Measurements from ENCODE around the gene UST. TPM values are rescaled to one million over a fixed set of nuclear protein-coding genes. Genes with fewer than 3 reads are reported as not detected.
A peak's percentile ranks its signal among the peaks of the same experiment; 100 is the strongest.

The UST gene
- total and polyA plus RNA-seq, 7 donors, result 0.79 to 2.6 (median 2.0) TPM

DNA sequence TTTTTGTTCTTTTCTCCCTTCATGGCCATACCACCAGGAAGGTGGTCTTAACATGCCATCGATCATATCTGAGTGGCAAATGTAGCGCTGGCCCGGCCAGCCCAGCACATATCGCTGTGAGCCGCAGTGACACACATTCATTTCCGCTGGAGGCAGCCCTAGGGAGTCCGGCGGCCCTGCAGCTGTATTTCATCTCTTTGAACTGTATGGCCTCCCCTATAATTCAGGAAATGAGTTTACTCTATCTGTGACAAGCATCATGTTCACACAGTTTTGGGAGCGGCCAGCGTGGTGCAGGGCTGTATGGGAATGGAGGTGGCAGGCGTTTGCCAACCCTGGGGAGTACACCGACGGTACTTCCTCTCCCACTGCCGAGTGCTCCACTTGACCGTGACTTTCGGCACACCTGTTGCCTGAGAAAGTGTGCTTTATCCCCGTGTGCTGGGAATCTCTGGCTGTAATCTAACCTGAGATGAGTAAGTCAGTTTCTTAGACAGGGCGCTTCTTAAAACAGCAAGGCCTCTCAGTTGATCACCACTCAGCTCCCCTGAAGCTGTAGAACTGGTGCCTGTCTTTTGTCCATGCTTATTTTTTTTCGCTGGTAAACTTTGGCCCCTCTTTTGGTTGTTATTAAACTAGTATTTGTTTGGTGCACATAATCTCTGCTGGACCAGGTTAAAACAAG lies 313.6 kb downstream of the UST start:
- Histone ChIP-seq H3K4me3 (no peak overlapping the region), H3K36me3 (ENCODE audit: insufficient read depth in 1 of 2, low read depth in 1 of 2) (no peaks in the 10 kb centered on the region), H3K27ac (no peak overlapping the region), H3K4me1 (no peaks in the 10 kb centered on the region), H3K9me3 (no peaks in the 10 kb centered on the region), H3K27me3 (ENCODE audit: insufficient read depth in 3 of 3, low read length in 2 of 3) (peaks cover 0 to 2% (median 0%) of the 10 kb centered on the region in 3 donors)
- TF ChIP-seq, protein P1, sequence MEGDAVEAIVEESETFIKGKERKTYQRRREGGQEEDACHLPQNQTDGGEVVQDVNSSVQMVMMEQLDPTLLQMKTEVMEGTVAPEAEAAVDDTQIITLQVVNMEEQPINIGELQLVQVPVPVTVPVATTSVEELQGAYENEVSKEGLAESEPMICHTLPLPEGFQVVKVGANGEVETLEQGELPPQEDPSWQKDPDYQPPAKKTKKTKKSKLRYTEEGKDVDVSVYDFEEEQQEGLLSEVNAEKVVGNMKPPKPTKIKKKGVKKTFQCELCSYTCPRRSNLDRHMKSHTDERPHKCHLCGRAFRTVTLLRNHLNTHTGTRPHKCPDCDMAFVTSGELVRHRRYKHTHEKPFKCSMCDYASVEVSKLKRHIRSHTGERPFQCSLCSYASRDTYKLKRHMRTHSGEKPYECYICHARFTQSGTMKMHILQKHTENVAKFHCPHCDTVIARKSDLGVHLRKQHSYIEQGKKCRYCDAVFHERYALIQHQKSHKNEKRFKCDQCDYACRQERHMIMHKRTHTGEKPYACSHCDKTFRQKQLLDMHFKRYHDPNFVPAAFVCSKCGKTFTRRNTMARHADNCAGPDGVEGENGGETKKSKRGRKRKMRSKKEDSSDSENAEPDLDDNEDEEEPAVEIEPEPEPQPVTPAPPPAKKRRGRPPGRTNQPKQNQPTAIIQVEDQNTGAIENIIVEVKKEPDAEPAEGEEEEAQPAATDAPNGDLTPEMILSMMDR (IDR thresholded peaks at IDR 0.05), result no peak
- ATAC-seq (peak in 1 of 4 donors; percentile 48), DNase-seq (no peak)
- intact Hi-C loops (cut with DNase I), result no loop called here
- 58 to 60% (median 59%) methylated on average over 19 of the region's 19 CpGs for WGBS, 3 donors

DNA sequence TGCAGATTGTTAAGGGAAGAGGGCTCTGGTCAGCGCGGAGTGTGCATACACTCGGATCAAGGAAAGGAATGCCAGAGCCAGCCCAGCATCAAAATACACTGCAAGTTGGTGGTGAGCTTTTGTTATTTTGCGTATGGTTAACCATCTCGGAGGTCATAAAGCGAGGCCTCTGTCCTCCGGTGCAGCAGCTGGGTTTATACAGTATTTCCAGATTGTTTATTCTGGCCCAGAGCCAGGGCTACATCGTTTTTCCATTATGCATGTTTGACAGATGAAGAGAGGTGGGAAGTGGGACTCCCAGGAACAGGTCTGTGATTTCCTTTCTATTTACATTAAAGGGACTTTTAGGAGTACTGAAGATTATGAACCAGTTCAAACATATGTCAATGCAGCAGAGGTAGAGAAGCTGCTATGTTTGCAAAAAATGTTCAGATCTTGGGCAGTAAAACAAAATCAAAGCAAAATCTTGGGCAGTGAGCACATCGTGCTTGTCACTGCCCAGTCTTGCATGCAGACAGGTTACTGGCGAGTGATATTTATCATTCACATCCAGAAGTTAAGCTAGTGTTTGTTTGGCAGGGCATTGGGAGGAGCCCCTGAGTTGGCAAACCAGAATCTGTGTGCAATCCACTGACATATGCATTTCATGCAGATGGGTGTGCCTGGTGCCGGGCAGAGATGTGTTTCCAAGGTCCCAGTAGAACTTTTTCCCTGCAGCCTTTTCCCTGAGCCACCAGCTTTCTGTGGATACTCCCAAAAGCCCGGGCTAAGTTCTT lies 314.3 kb downstream of the UST start:
- intact Hi-C loops (cut with DNase I), result no loop called here
- Histone ChIP-seq H3K4me1 (no peaks in the 10 kb centered on the region), H3K36me3 (ENCODE audit: insufficient read depth in 1 of 2, low read depth in 1 of 2) (no peaks in the 10 kb centered on the region), H3K4me3 (no peak overlapping the region), H3K27me3 (ENCODE audit: insufficient read depth in 3 of 3, low read length in 2 of 3) (peaks cover 0 to 2% (median 0%) of the 10 kb centered on the region in 3 donors), H3K9me3 (no peaks in the 10 kb centered on the region), H3K27ac (no peak overlapping the region)
- TF ChIP-seq, protein P1 (IDR thresholded peaks at IDR 0.05), result no peak
- WGBS, 3 donors, result 51 to 62% (median 57%) methylated on average over 12 of the region's 12 CpGs
- DNase-seq, result no peak
- ATAC-seq, result no peak

DNA sequence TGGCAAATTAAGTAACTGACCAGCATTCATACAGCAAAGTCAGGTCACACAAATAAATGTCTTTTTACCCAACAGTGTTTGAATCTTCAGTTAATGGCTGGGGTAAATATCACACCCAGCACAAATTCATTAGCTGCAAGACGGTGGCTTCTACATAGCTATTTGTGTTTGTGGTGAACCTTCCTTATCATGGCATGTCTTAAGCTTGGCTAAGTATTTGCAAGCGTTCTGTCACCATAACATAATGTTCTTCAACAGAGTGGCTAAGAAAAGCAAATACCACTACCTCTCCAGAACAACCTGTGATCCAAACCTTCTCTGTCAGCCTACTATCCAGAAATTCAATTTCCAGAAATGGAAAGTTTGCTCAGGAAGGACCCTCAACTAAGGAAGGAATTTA lies 315.1 kb downstream of the UST start:
- Histone ChIP-seq H3K27ac (no peak overlapping the region), H3K4me1 (no peaks in the 10 kb centered on the region), H3K36me3 (ENCODE audit: insufficient read depth in 1 of 2, low read depth in 1 of 2) (no peaks in the 10 kb centered on the region), H3K4me3 (no peak overlapping the region), H3K27me3 (ENCODE audit: insufficient read depth in 3 of 3, low read length in 2 of 3) (peaks cover 0 to 2% (median 0%) of the 10 kb centered on the region in 3 donors), H3K9me3 (no peaks in the 10 kb centered on the region)
- TF ChIP-seq, protein P1 (IDR thresholded peaks at IDR 0.05), result no peak
- no peak for DNase-seq
- WGBS, 3 donors, result 79 to 93% (median 83%) methylated on average over 2 of the region's 2 CpGs
- intact Hi-C loops (cut with DNase I), result no loop called here
- ATAC-seq, result no peak

DNA sequence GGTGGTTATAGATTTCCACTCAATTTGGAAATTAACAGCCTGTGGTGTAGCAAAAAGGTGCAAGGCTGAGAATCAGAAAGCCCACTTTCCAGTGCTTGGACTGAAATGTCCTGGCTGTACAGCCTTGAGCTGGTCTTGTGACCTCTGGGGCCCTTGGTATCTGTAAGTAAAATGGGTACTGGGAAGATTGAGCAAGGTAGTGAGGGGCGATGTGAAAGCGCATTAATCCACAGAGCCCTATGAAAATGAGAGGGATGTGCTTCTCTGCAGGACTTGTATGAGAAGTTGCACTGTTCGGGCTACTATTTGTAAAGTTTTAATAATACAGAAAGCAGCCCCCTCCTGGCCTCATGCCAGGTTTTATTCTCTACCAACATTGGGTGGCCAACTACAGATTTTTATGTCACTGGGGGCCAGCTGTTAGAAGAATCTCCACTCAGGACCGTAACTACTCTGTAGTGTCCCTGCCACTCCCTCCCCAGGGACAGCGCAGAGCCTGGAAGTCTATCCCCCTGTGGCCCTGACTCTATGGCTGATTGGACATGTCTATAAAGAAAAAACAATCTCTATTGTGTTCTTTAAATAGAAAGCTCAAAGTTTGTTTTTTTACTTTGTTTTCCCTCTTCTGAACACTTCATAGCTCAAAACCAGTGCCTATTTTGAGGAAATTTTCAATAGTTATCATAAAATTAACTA lies 316.0 kb downstream of the UST start:
- peaks cover 0 to 2% (median 0%) of the 10 kb centered on the region in 3 donors for H3K27me3 ChIP-seq (ENCODE audit: insufficient read depth in 3 of 3, low read length in 2 of 3)
- intact Hi-C loops (cut with DNase I), result no loop called here
- H3K4me1 ChIP-seq, result no peaks in the 10 kb centered on the region
- H3K27ac ChIP-seq, result no peak overlapping the region
- no peaks in the 10 kb centered on the region for H3K9me3 ChIP-seq
- no peaks in the 10 kb centered on the region for H3K36me3 ChIP-seq (ENCODE audit: insufficient read depth in 1 of 2, low read depth in 1 of 2)
- no peak overlapping the region for H3K4me3 ChIP-seq
- DNase-seq, result no peak
- TF ChIP-seq, protein P1 (IDR thresholded peaks at IDR 0.05), result no peak
- WGBS, 3 donors, result 75 to 84% (median 84%) methylated on average over 5 of the region's 5 CpGs
- no peak for ATAC-seq

Data from psoas muscle (tissue), 8 donors.